Left forelimb (tissue), 1 donor: Measurements from ENCODE around the gene TRAF3.

Source experiments
- DNase-seq: peaks from one replicate; pipeline ENCODE4 v3.0.0-alpha.2; 2018; ENCODE audit warnings: low spot score

TRAF3 gene

GRCh38 chr14:102777711-102778337, 575 bp downstream of the TRAF3 start:
- DNase-seq, result no peak

GRCh38 chr14:102778338-102779083, 1.3 kb downstream of the TRAF3 start:
- DNase-seq, result no peak

- DNase-seq, result no peak
Observed at GRCh38 chr14:102779084-102779462, 1.8 kb downstream of the TRAF3 start.

- no peak for DNase-seq
Observed at GRCh38 chr14:102779574-102780315, 2.5 kb downstream of the TRAF3 start.

- DNase-seq, result no peak
Observed at GRCh38 chr14:102781063-102781462, 3.8 kb downstream of the TRAF3 start.

- no peak for DNase-seq
Observed at GRCh38 chr14:102782974-102783373, 5.7 kb downstream of the TRAF3 start.

GRCh38 chr14:102784892-102785594, 7.8 kb downstream of the TRAF3 start:
- no peak for DNase-seq

GRCh38 chr14:102785595-102785963, 8.3 kb downstream of the TRAF3 start:
- DNase-seq, result no peak

- no peak for DNase-seq
Observed at GRCh38 chr14:102786768-102787167, 9.5 kb downstream of the TRAF3 start.

GRCh38 chr14:102789349-102789748, 12.1 kb downstream of the TRAF3 start:
- DNase-seq, result no peak

GRCh38 chr14:102793531-102794328, 16.5 kb downstream of the TRAF3 start:
- no peak for DNase-seq

GRCh38 chr14:102795060-102795925, 18.0 kb downstream of the TRAF3 start:
- no peak for DNase-seq

GRCh38 chr14:102796661-102797190, 19.5 kb downstream of the TRAF3 start:
- DNase-seq, result no peak

GRCh38 chr14:102798926-102799325, 21.7 kb downstream of the TRAF3 start:
- DNase-seq, result no peak

GRCh38 chr14:102799684-102800562, 22.7 kb downstream of the TRAF3 start:
- DNase-seq, result no peak

- no peak for DNase-seq
Observed at GRCh38 chr14:102802834-102803523, 25.7 kb downstream of the TRAF3 start.

GRCh38 chr14:102804858-102805257, 27.6 kb downstream of the TRAF3 start:
- DNase-seq, result no peak

- no peak for DNase-seq
Observed at GRCh38 chr14:102805371-102805891, 28.2 kb downstream of the TRAF3 start.

- DNase-seq, result no peak
Observed at GRCh38 chr14:102805941-102806340, 28.7 kb downstream of the TRAF3 start.
